SK-N-SH treated with all-trans-retinoic acid at 6 μM for 48 hours (cell line): ENCODE results near the gene CCL5.

Experiments used
- ATAC-seq: fragments of 200-7000 bp; cut with Tn5 transposase; 3 replicates; pipeline ENCODE4 v1.9.1; 2020; ENCODE audit warnings: mild to moderate bottlenecking, moderate library complexity
- ARNTL ChIP-seq: fragments of 450-650 bp; formaldehyde crosslinking; IDR thresholded peaks from 2 replicates; pipeline ENCODE4 v1.5.0; 2020; ENCODE audit warnings: low read depth, mild to moderate bottlenecking, moderate library complexity, borderline replicate concordance
- BACH2 ChIP-seq: fragments of 250-450 bp; sonication (Bioruptor Pico); IDR thresholded peaks from 2 replicates; pipeline ENCODE4 v1.9.0; 2021; ENCODE audit warnings: mild to moderate bottlenecking, borderline replicate concordance
- CREB5 ChIP-seq: fragments of 250-450 bp; sonication (Bioruptor Pico); IDR thresholded peaks from 2 replicates; pipeline ENCODE4 v1.5.1; 2020; ENCODE audit warnings: low read depth, mild to moderate bottlenecking, moderate library complexity
- CSDC2 ChIP-seq: fragments of 250-450 bp; sonication (Bioruptor Pico); IDR thresholded peaks from 2 replicates; pipeline ENCODE4 v1.5.0; 2020; ENCODE audit warnings: mild to moderate bottlenecking, moderate library complexity
- CSRNP3 ChIP-seq: fragments of 250-450 bp; sonication (Bioruptor Pico); IDR thresholded peaks from 2 replicates; pipeline ENCODE4 v1.5.1; 2021; ENCODE audit warnings: mild to moderate bottlenecking, moderate library complexity
- ESRRG ChIP-seq: fragments of 250-450 bp; sonication (Bioruptor Pico); IDR thresholded peaks from 2 replicates; pipeline ENCODE4 v1.6.1; 2021; ENCODE audit warnings: mild to moderate bottlenecking
- GLIS3 ChIP-seq: fragments of 250-450 bp; sonication (Bioruptor Pico); IDR thresholded peaks from 2 replicates; pipeline ENCODE4 v1.5.0; 2020; ENCODE audit warnings: mild to moderate bottlenecking, moderate library complexity
- OSR1 ChIP-seq: fragments of 250-450 bp; sonication (Bioruptor Pico); IDR thresholded peaks from 2 replicates; pipeline ENCODE4 v1.8.0; 2022; ENCODE audit warnings: moderate library complexity, mild to moderate bottlenecking, inconsistent platforms
- PATZ1 ChIP-seq: fragments of 250-450 bp; sonication (Bioruptor Pico); IDR thresholded peaks from 2 replicates; pipeline ENCODE4 v1.8.0; 2020; ENCODE audit warnings: mild to moderate bottlenecking, moderate library complexity, borderline replicate concordance
- POU6F1 ChIP-seq: fragments of 250-450 bp; sonication (Bioruptor Pico); IDR thresholded peaks from 2 replicates; pipeline ENCODE4 v1.8.0; 2021; ENCODE audit warnings: low read depth, mild to moderate bottlenecking, moderate library complexity, borderline replicate concordance
- SNAI2 ChIP-seq: fragments of 250-450 bp; sonication (Bioruptor Pico); IDR thresholded peaks from 2 replicates; pipeline ENCODE4 v1.5.0; 2020; ENCODE audit warnings: mild to moderate bottlenecking, moderate library complexity
- TCF4 ChIP-seq: fragments of 250-450 bp; sonication (Bioruptor Pico); IDR thresholded peaks from 2 replicates; pipeline ENCODE4 v1.8.0; 2021; ENCODE audit warnings: mild to moderate bottlenecking, moderate library complexity, borderline replicate concordance
- TOX ChIP-seq: fragments of 250-450 bp; sonication (Bioruptor Pico); IDR thresholded peaks from 2 replicates; pipeline ENCODE4 v1.8.0; 2021; ENCODE audit warnings: mild to moderate bottlenecking, moderate library complexity, borderline replicate concordance
- TSHZ2 ChIP-seq: fragments of 250-450 bp; sonication (Bioruptor Pico); IDR thresholded peaks from 2 replicates; pipeline ENCODE4 v1.5.0; 2020; ENCODE audit warnings: mild to moderate bottlenecking, moderate library complexity
- ZC3H10 ChIP-seq: fragments of 250-450 bp; sonication (Bioruptor Pico); IDR thresholded peaks from 2 replicates; pipeline ENCODE4 v1.5.1; 2021; ENCODE audit warnings: mild to moderate bottlenecking, moderate library complexity
- ZFP3 ChIP-seq: fragments of 250-450 bp; sonication (Bioruptor Pico); IDR thresholded peaks from 2 replicates; pipeline ENCODE4 v1.5.0; 2020; ENCODE audit warnings: mild to moderate bottlenecking, moderate library complexity
- ZFP30 ChIP-seq: fragments of 450-650 bp; formaldehyde crosslinking; IDR thresholded peaks from 2 replicates; pipeline ENCODE4 v1.5.0; 2022; ENCODE audit warnings: mild to moderate bottlenecking, moderate library complexity
- ZNF565 ChIP-seq: fragments of 450-650 bp; formaldehyde crosslinking; conservative IDR thresholded peaks from 2 replicates; pipeline ENCODE4 v1.5.0; 2020; ENCODE audit warnings: low read depth, mild to moderate bottlenecking, moderate library complexity
- ZNF70 ChIP-seq: fragments of 450-650 bp; formaldehyde crosslinking; IDR thresholded peaks from 2 replicates; pipeline ENCODE4 v1.5.0; 2020; ENCODE audit warnings: mild to moderate bottlenecking, moderate library complexity
- ZNF8 ChIP-seq: fragments of 450-650 bp; formaldehyde crosslinking; IDR thresholded peaks from 2 replicates; pipeline ENCODE4 v1.5.0; 2020; ENCODE audit warnings: mild to moderate bottlenecking, moderate library complexity

The CCL5 gene

GRCh38 chr17:35913609-35914008 is 33.4 kb upstream of the CCL5 start:
- no peak for TF ChIP-seq GLIS3 (CRISPR knock-in tag)
- TF ChIP-seq BACH2 (CRISPR knock-in tag), result no peak
- ATAC-seq, result no peak

GRCh38 chr17:35912942-35913341 is 32.8 kb upstream of the CCL5 start:
- TF ChIP-seq ZNF70 (CRISPR knock-in tag) (no peak), ZC3H10 (no peak), CREB5 (CRISPR knock-in tag) (no peak), TOX (no peak), ZFP3 (CRISPR knock-in tag) (no peak), POU6F1 (CRISPR knock-in tag) (no peak), CSDC2 (CRISPR knock-in tag) (no peak), ARNTL (no peak), TSHZ2 (CRISPR knock-in tag) (no peak)

GRCh38 chr17:35912339-35912912 is 32.3 kb upstream of the CCL5 start:
- TF ChIP-seq PATZ1 (CRISPR knock-in tag), result no peak
- no peak for TF ChIP-seq CSDC2 (CRISPR knock-in tag)
- TF ChIP-seq SNAI2, result no peak
- no peak for TF ChIP-seq ARNTL
- no peak for TF ChIP-seq ZNF565 (CRISPR knock-in tag)
- no peak for TF ChIP-seq ZNF8 (CRISPR knock-in tag)
- TF ChIP-seq TCF4 (CRISPR knock-in tag), result no peak
- no peak for TF ChIP-seq GLIS3 (CRISPR knock-in tag)
- no peak for TF ChIP-seq TOX
- no peak for TF ChIP-seq BACH2 (CRISPR knock-in tag)
- TF ChIP-seq ZNF70 (CRISPR knock-in tag), result no peak
- no peak for TF ChIP-seq CREB5 (CRISPR knock-in tag)
- TF ChIP-seq OSR1, result no peak
- TF ChIP-seq ESRRG (CRISPR knock-in tag), result no peak
- TF ChIP-seq ZFP30 (CRISPR knock-in tag), result no peak
- TF ChIP-seq CSRNP3 (CRISPR knock-in tag), result no peak
- no peak for TF ChIP-seq ZC3H10
- no peak for TF ChIP-seq ZFP3 (CRISPR knock-in tag)
- no peak for ATAC-seq

More at GRCh38 chr17:35912942-35913341, 32.8 kb upstream of the CCL5 start:
- ATAC-seq, result no peak
